Bronchial epithelial cell (primary cell): ENCODE data around the gene TP53RK. TPM values are rescaled to one million over a fixed set of nuclear protein-coding genes. Genes with fewer than 3 reads are reported as not detected.

Experiments
- DNase-seq: peaks from one replicate; pipeline ENCODE4 v3.0.0-alpha.2; 2010; ENCODE audit warnings: low read depth
- FAIRE-seq: peaks from 2 replicates; lab custom pipeline; 2011; peaks lifted over from hg19 to GRCh38; lab: Jason Lieb, UNC
- H3K27me3 ChIP-seq: 2 replicates; pipeline ENCODE4 v1.5.1; 2011; ENCODE audit warnings: low read length; ENCODE audit not compliant: control insufficient read depth, insufficient read depth
- H3K36me3 ChIP-seq: 2 replicates; pipeline ENCODE4 v1.5.1; 2011; ENCODE audit warnings: low read length; ENCODE audit not compliant: control insufficient read depth, insufficient read depth
- H3K4me3 ChIP-seq: 2 replicates; pipeline ENCODE4 v1.5.1; 2011; ENCODE audit warnings: mild to moderate bottlenecking, low read depth, low read length, control low read depth
- CTCF ChIP-seq: IDR thresholded peaks from 2 replicates; pipeline ENCODE4 v1.5.1; 2011; ENCODE audit warnings: mild to moderate bottlenecking, moderate library complexity, low read length, control low read depth, inconsistent platforms; ENCODE audit not compliant: insufficient read depth, severe bottlenecking
- total RNA-seq: library from RNA; depleted of rRNA; stranded (reverse); fragments of >200 nt; gene quantifications from 2 replicates; pipeline ENCODE4 v1.2.1, GENCODE V29; 2014

The TP53RK gene
- total RNA-seq, 1 donor from 2014 or later, result 19.0 TPM

- peaks cover 6% of the 10 kb centered on the region for H3K36me3 ChIP-seq
- FAIRE-seq, result no peak
- peak overlapping the region; percentile 51 for H3K4me3 ChIP-seq
- TF ChIP-seq CTCF, result no peak
- no peak for DNase-seq
- H3K27me3 ChIP-seq, result no peaks in the 10 kb centered on the region
Observed at GRCh38 chr20:46683011-46683667, 6.1 kb downstream of the TP53RK start.

- no peak overlapping the region for H3K4me3 ChIP-seq
- no peak for TF ChIP-seq CTCF
- FAIRE-seq, result no peak
- no peak for DNase-seq
- H3K27me3 ChIP-seq, result no peaks in the 10 kb centered on the region
- peaks cover 6% of the 10 kb centered on the region for H3K36me3 ChIP-seq
Observed at GRCh38 chr20:46682063-46682821, 7.0 kb downstream of the TP53RK start.

- peaks cover 5% of the 10 kb centered on the region for H3K36me3 ChIP-seq
- no peak overlapping the region for H3K4me3 ChIP-seq
- peak; percentile 83 for TF ChIP-seq CTCF
- DNase-seq (peak; percentile 54), FAIRE-seq (no peak)
- no peaks in the 10 kb centered on the region for H3K27me3 ChIP-seq
Observed at GRCh38 chr20:46681032-46681854, 8.0 kb downstream of the TP53RK start.

DNA sequence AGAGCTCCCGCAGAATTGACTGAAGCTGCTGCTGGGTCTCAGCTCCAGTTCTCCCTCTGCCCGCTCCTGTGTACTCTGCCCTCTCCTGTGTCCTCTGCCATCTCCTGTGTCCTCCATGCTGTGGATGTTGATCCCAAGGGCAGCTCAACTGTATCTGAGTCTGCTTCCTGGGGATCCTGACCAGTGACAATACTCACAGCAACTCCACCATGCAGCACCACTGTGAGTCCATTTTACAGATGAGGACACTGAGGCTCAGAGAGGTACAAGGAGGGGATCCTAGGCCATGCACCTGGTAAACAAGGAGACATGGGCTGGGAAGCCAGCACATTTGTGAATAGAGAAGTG, 8.6 kb downstream of the TP53RK start:
- no peak for FAIRE-seq
- no peak for TF ChIP-seq CTCF
- Histone ChIP-seq H3K27me3 (no peaks in the 10 kb centered on the region), H3K4me3 (no peak overlapping the region), H3K36me3 (peaks cover 5% of the 10 kb centered on the region)
- DNase-seq, result no peak

DNA sequence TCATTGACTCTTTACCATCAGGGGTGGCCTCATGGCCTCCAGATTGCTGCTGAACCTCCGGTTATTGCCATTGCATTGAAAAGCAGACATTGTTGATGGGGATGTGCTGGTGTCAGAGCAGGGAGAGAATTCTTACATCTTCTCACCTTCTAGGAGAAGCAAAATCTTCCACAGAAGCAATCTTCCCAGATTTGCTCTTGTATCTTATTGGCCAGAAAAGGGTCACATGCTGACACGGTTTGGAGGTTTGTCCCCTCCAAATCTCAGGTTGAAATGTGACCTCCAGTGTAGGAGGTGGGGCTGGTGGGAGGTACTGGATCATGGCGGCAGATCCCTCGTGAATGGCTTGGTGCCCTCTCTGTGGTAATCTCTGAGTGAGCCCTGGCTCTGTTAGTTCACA, 10.7 kb downstream of the TP53RK start:
- FAIRE-seq (no peak), DNase-seq (no peak)
- Histone ChIP-seq H3K4me3 (no peak overlapping the region), H3K36me3 (peaks cover 3% of the 10 kb centered on the region), H3K27me3 (no peaks in the 10 kb centered on the region)
- no peak for TF ChIP-seq CTCF
